HepG2 (cell line): ENCODE data around the gene PHF5A. TPM values are rescaled to one million over a fixed set of nuclear protein-coding genes. Genes with fewer than 3 reads are reported as not detected.
A peak's percentile ranks its signal among the peaks of the same experiment; 100 is the strongest.

Experiments used
- ASH2L ChIP-seq: fragments of 300-600, 200-600 bp; sonication (generic); IDR thresholded peaks from 2 replicates; pipeline ENCODE4 v1.7.0; 2017; ENCODE audit warnings: low read depth, mild to moderate bottlenecking, moderate library complexity, mixed read lengths, low read length; ENCODE audit not compliant: insufficient read length
- BCL3 ChIP-seq: sonication (generic); formaldehyde crosslinking; IDR thresholded peaks from 2 replicates; pipeline ENCODE4 v1.5.1; 2020; ENCODE audit warnings: mild to moderate bottlenecking, missing genetic modification reagents, moderate library complexity
- CBX1 ChIP-seq: IDR thresholded peaks from one replicate; pipeline ENCODE4 v1.6.1; 2016; ENCODE audit warnings: antibody characterized with exemption, low read depth
- CBX5 ChIP-seq: sonication (generic); formaldehyde crosslinking; IDR thresholded peaks from 2 replicates; pipeline ENCODE4 v1.4.0; 2020; ENCODE audit warnings: missing genetic modification reagents, borderline replicate concordance
- GFI1 ChIP-seq: sonication (generic); formaldehyde crosslinking; IDR thresholded peaks from 2 replicates; pipeline ENCODE4 v1.5.0; 2020; ENCODE audit warnings: missing genetic modification reagents, mild to moderate bottlenecking, borderline replicate concordance
- KLF9 ChIP-seq: IDR thresholded peaks from 2 replicates; pipeline ENCODE4 v1.6.1; 2016; ENCODE audit warnings: low read depth
- LBX2 ChIP-seq: sonication (generic); formaldehyde crosslinking; IDR thresholded peaks from 2 replicates; pipeline ENCODE4 v1.5.0; 2020; ENCODE audit warnings: missing genetic modification reagents, mild to moderate bottlenecking, borderline replicate concordance
- POLR2A ChIP-seq, 2 experiments: IDR thresholded peaks; 2 replicates each; pipeline ENCODE4 v1.6.1; 2011; ENCODE audit warnings: low read depth in 2 of 2, low read length in 2 of 2, mild to moderate bottlenecking in 1 of 2, moderate library complexity in 1 of 2; ENCODE audit not compliant: insufficient read depth in 1 of 2
- SETDB1 ChIP-seq: sonication (generic); formaldehyde crosslinking; IDR thresholded peaks from 2 replicates; pipeline ENCODE4 v1.5.1; 2020; ENCODE audit warnings: missing genetic modification reagents, mild to moderate bottlenecking, borderline replicate concordance
- ZBTB20 ChIP-seq: sonication (generic); formaldehyde crosslinking; IDR thresholded peaks from 2 replicates; pipeline ENCODE4 v1.8.1; 2023; ENCODE audit warnings: missing genetic modification reagents, low read depth, mild to moderate bottlenecking, borderline replicate concordance
- ZFP36 ChIP-seq: fragments of 150-350 bp; IDR thresholded peaks from 2 replicates; pipeline ENCODE4 v1.6.1; 2018; ENCODE audit warnings: borderline replicate concordance, low read length, low read depth; ENCODE audit not compliant: partially characterized antibody
- ZFP91 ChIP-seq: sonication (generic); formaldehyde crosslinking; IDR thresholded peaks from 2 replicates; pipeline ENCODE4 v1.9.0; 2022; ENCODE audit warnings: missing genetic modification reagents, mild to moderate bottlenecking, borderline replicate concordance
- ZNF17 ChIP-seq: sonication (generic); formaldehyde crosslinking; IDR thresholded peaks from 2 replicates; pipeline ENCODE4 v1.5.0; 2020; ENCODE audit warnings: mild to moderate bottlenecking, missing genetic modification reagents
- ZNF281 ChIP-seq: sonication (generic); formaldehyde crosslinking; IDR thresholded peaks from 2 replicates; pipeline ENCODE4 v1.4.0; 2020; ENCODE audit warnings: missing genetic modification reagents, borderline replicate concordance
- ZNF3 ChIP-seq: IDR thresholded peaks from 2 replicates; pipeline ENCODE4 v1.7.0; 2017; ENCODE audit warnings: inconsistent platforms
- ZNF441 ChIP-seq: sonication (generic); formaldehyde crosslinking; IDR thresholded peaks from 2 replicates; pipeline ENCODE4 v1.7.0; 2021; ENCODE audit warnings: missing genetic modification reagents, borderline replicate concordance
- ZNF577 ChIP-seq: sonication (generic); formaldehyde crosslinking; IDR thresholded peaks from 2 replicates; pipeline ENCODE4 v1.4.0; 2020; ENCODE audit warnings: mild to moderate bottlenecking, low read depth, missing genetic modification reagents, borderline replicate concordance
- ZNF704 ChIP-seq: sonication (generic); formaldehyde crosslinking; IDR thresholded peaks from 2 replicates; pipeline ENCODE4 v1.8.1; 2023; ENCODE audit warnings: mild to moderate bottlenecking, inconsistent platforms, moderate library complexity, missing genetic modification reagents, borderline replicate concordance
- ZSCAN20 ChIP-seq: sonication (generic); formaldehyde crosslinking; IDR thresholded peaks from 2 replicates; pipeline ENCODE4 v1.4.0; 2020; ENCODE audit warnings: missing genetic modification reagents, mild to moderate bottlenecking, borderline replicate concordance
- polyA plus RNA-seq, 8 experiments: library from polyadenylated mRNA; depleted of rRNA in 3 of 8; stranded (reverse) in 7 of 8; unstranded in 1 of 8; fragments of >200 nt; fragmentation: Illumina TruSeq in 4 of 8; extraction: Trizol in 4 of 8; gene quantifications; 2 replicates each; pipeline versions ENCODE4 v1.2.1 to v1.2.3, GENCODE V29; 2011 to 2016; ENCODE audit warnings: low read depth in 4 of 8, missing spikeins in 1 of 8, mixed read lengths in 1 of 8; ENCODE audit not compliant: insufficient read depth in 1 of 8
- total RNA-seq, 5 experiments: library from RNA; depleted of rRNA; stranded (reverse); fragments of >200 nt; fragmentation: Illumina TruSeq; extraction: Trizol; gene quantifications; 2 replicates each; pipeline ENCODE4 v1.2.3, GENCODE V29; 2016; ENCODE audit warnings: low read depth in 1 of 5

Gene PHF5A
- total and polyA plus RNA-seq, 2 of the 13 experiments (the other 11 are each of a cell fraction or from before 2014, with no cell fraction given), result 56.6 to 105 TPM

- TF ChIP-seq CBX1 (no peak), ZNF281 (CRISPR knock-in tag) (no peak), ZNF17 (CRISPR knock-in tag) (no peak), ZSCAN20 (CRISPR knock-in tag) (no peak), ZBTB20 (no peak; the same call in 1 of the 2 replicates), ZNF441 (peak; percentile 8; the same call in 1 of the 2 replicates), ZNF3 (CRISPR knock-in tag) (no peak), POLR2A (IDR thresholded peaks at IDR 0.05; ENCODE audit: insufficient read depth in 1 of 2, low read depth in 2 of 2, low read length in 2 of 2) (peak; percentile 75 to 82), SETDB1 (CRISPR knock-in tag) (no peak), ZNF704 (CRISPR knock-in tag) (peak; percentile 78; the same call in 1 of the 2 replicates), ZNF577 (CRISPR knock-in tag) (no peak), ZFP91 (CRISPR knock-in tag) (peak; percentile 82), ASH2L (peak; percentile 97), KLF9 (CRISPR knock-in tag) (peak; percentile 61; the same call in 1 of the 2 replicates), LBX2 (CRISPR knock-in tag) (no peak), BCL3 (CRISPR knock-in tag) (no peak; the same call in 1 of the 2 replicates), GFI1 (CRISPR knock-in tag) (no peak; the same call in 1 of the 2 replicates), ZFP36 (no peak), CBX5 (CRISPR knock-in tag) (peak; percentile 22; the same call in 1 of the 2 replicates)
These were observed at the start of gene PHF5A, which contains the start of gene ACO2 (continued) for GRCh38 chr22:41468381-41469217.
